ENCODE results near the gene UBAP2.

GRCh38 chr9:33934188-33934878 is 114.4 kb downstream of the UBAP2 start:
- TF ChIP-seq CTCF (optimal IDR thresholded peaks at IDR 0.05 in 1 of 3, IDR thresholded peaks at IDR 0.05 in 1 of 3, conservative IDR thresholded peaks at IDR 0.05 in 1 of 3; ENCODE audit: extremely low read depth in 1 of 3, insufficient read depth in 2 of 3, low read length in 3 of 3) (no peak), EZH2 (IDR thresholded peaks at IDR 0.05; ENCODE audit: low read length) (no peak)
